HepG2 (cell line): Measurements from ENCODE around the gene RPL21. TPM values are rescaled to one million over a fixed set of nuclear protein-coding genes. Genes with fewer than 3 reads are reported as not detected.

Experiments
- ATAC-seq: fragments of 200-7000 bp; cut with Tn5 transposase; 3 replicates; pipeline ENCODE4 v1.9.1; 2020; ENCODE audit warnings: mild to moderate bottlenecking, moderate library complexity
- BruUV-seq: library from RNA; stranded (reverse); fragments of 400-500 nt; replicated peaks from 2 replicates; lab custom pipeline; 2021; lab: Mats Ljungman, UMichigan
- CTCF ChIA-PET: fragments of 300-600 bp; formaldehyde crosslinking; extraction: SDS; loops from one replicate; lab custom pipeline; 2021; ENCODE audit warnings: low total read pairs, inconsistent platforms, low intra/inter-chr PET ratio; lab: Yijun Ruan, JAX
- POLR2A ChIA-PET: fragments of 350-600 bp; sonication (Branson Sonifier 250); formaldehyde crosslinking; loops from one replicate; lab custom pipeline; 2020; ENCODE audit warnings: antibody characterized with exemption, inconsistent platforms; lab: Yijun Ruan, JAX
- DNase-seq: peaks from one replicate; pipeline ENCODE4 v3.0.0-alpha.2; 2015; ENCODE audit warnings: low spot score
- FAIRE-seq: peaks from 3 replicates; lab custom pipeline; 2011; peaks lifted over from hg19 to GRCh38; lab: Jason Lieb, UNC
- H2AFZ ChIP-seq: one replicate; pipeline ENCODE4 v1.6.1; 2011; ENCODE audit warnings: low read length, inconsistent platforms
- H3K27ac ChIP-seq: fragments of 300-600 bp; 3 replicates; pipeline ENCODE4 v1.8.0; 2011; ENCODE audit warnings: mixed run types, mild to moderate bottlenecking, mixed read lengths, low read length, inconsistent platforms; ENCODE audit not compliant: insufficient read depth; ENCODE audit errors: extremely low read length
- H3K27me3 ChIP-seq, 2 experiments: fragments of 200-600 bp in 1 of 2; 2 replicates in 1 of 2; 3 replicates in 1 of 2; pipeline versions ENCODE4 v1.6.0 to v1.8.0; 2011; ENCODE audit warnings: low read length in 2 of 2, mild to moderate bottlenecking in 2 of 2, moderate library complexity in 2 of 2, inconsistent platforms in 1 of 2; ENCODE audit not compliant: insufficient read depth in 2 of 2, control insufficient read depth in 1 of 2
- H3K36me3 ChIP-seq, 2 experiments: fragments of 200-600 bp in 1 of 2; replicated peaks in 1 of 2; 2 replicates in 1 of 2; 3 replicates in 1 of 2; pipeline versions ENCODE4 v1.5.1 to v1.8.0; 2011; ENCODE audit warnings: low read length in 2 of 2, inconsistent platforms in 1 of 2; ENCODE audit not compliant: insufficient read depth in 2 of 2, control insufficient read depth in 1 of 2
- H3K4me1 ChIP-seq: 2 replicates; pipeline ENCODE4 v1.5.1; 2012; ENCODE audit warnings: low read length, inconsistent platforms; ENCODE audit not compliant: insufficient read depth
- H3K4me2 ChIP-seq: 2 replicates; pipeline ENCODE4 v1.6.0; 2011; ENCODE audit warnings: low read depth, low read length, inconsistent platforms
- H3K4me3 ChIP-seq, 3 experiments: fragments of 200-600 bp in 1 of 3; sonication (generic), shearing (Covaris generic) in 1 of 3; replicated peaks in 1 of 3; 2 replicates each; pipeline ENCODE4 v1.5.1; 2011 to 2016; ENCODE audit warnings: low read length in 3 of 3, inconsistent platforms in 2 of 3, low read depth in 2 of 3, mild to moderate bottlenecking in 2 of 3, control low read depth in 1 of 3, mixed read lengths in 1 of 3; ENCODE audit not compliant: insufficient read depth in 1 of 3
- H3K79me2 ChIP-seq: one replicate; pipeline ENCODE4 v1.6.1; 2011; ENCODE audit warnings: low read length, inconsistent platforms; ENCODE audit not compliant: insufficient read depth
- H3K9ac ChIP-seq: 2 replicates; pipeline ENCODE4 v1.6.0; 2011; ENCODE audit warnings: mild to moderate bottlenecking, low read depth, low read length, inconsistent platforms; ENCODE audit not compliant: insufficient read depth
- H3K9me3 ChIP-seq: 2 replicates; pipeline ENCODE4 v1.5.1; 2012; ENCODE audit warnings: mild to moderate bottlenecking, low read length
- H4K20me1 ChIP-seq: 2 replicates; pipeline ENCODE4 v1.6.0; 2011; ENCODE audit warnings: inconsistent platforms, mild to moderate bottlenecking, low read length, moderate library complexity; ENCODE audit not compliant: insufficient read depth
- ATF1 ChIP-seq: IDR thresholded peaks from 2 replicates; pipeline ENCODE4 v1.6.1; 2016; ENCODE audit warnings: mild to moderate bottlenecking, control low read depth
- MXD4 ChIP-seq: IDR thresholded peaks from 2 replicates; pipeline ENCODE4 v1.6.1; 2016; ENCODE audit warnings: mild to moderate bottlenecking, missing biosample characterization, missing genetic modification reagents
- PAF1 ChIP-seq: IDR thresholded peaks from 2 replicates; pipeline ENCODE4 v1.6.1; 2016; ENCODE audit warnings: missing genetic modification reagents, missing compliant biosample characterization
- RBAK ChIP-seq: sonication (generic); formaldehyde crosslinking; IDR thresholded peaks from 2 replicates; pipeline ENCODE4 v1.5.1; 2020; ENCODE audit warnings: mild to moderate bottlenecking, missing genetic modification reagents
- SOX5 ChIP-seq: IDR thresholded peaks from 2 replicates; pipeline ENCODE4 v1.6.1; 2016; ENCODE audit warnings: borderline replicate concordance
- TP53 ChIP-seq: sonication (generic); formaldehyde crosslinking; conservative IDR thresholded peaks from 2 replicates; pipeline ENCODE4 v1.4.0; 2020; ENCODE audit warnings: missing genetic modification reagents
- ZNF850 ChIP-seq: sonication (generic); formaldehyde crosslinking; conservative IDR thresholded peaks from 2 replicates; pipeline ENCODE4 v1.9.0; 2021; ENCODE audit warnings: mild to moderate bottlenecking, missing genetic modification reagents
- WGBS: methylation state at CpG from one replicate; pipeline ENCODE4 v1.1.6; 2017; ENCODE audit warnings: low lambda C conversion rate; 5-methylcytosine and 5-hydroxymethylcytosine counted together
- in situ Hi-C: cut with HindIII; loops from 2 replicates; pipeline ENCODE4 v1.10.0; 2017; ENCODE audit warnings: low pct_unique_long_range_greater_than_20kb; ENCODE audit not compliant: extremely low pct_ligation_motif_present
- intact Hi-C: fragments of 100-400 bp; cut with micrococcal nuclease; formaldehyde crosslinking; loops from one replicate; pipeline ENCODE4 v1.10.0; 2022; ENCODE audit not compliant: unreplicated experiment
- polyA plus RNA-seq, 8 experiments: library from polyadenylated mRNA; depleted of rRNA in 3 of 8; stranded (reverse) in 7 of 8; unstranded in 1 of 8; fragments of >200 nt; fragmentation: Illumina TruSeq in 4 of 8; extraction: Trizol in 4 of 8; gene quantifications; 2 replicates each; pipeline versions ENCODE4 v1.2.1 to v1.2.3, GENCODE V29; 2011 to 2016; ENCODE audit warnings: low read depth in 4 of 8, missing spikeins in 1 of 8, mixed read lengths in 1 of 8; ENCODE audit not compliant: insufficient read depth in 1 of 8
- total RNA-seq, 5 experiments: library from RNA; depleted of rRNA; stranded (reverse); fragments of >200 nt; fragmentation: Illumina TruSeq; extraction: Trizol; gene quantifications; 2 replicates each; pipeline ENCODE4 v1.2.3, GENCODE V29; 2016; ENCODE audit warnings: low read depth in 1 of 5
- TF ChIP-seq, protein P1 (sequence below), 2 experiments: IDR thresholded peaks; 2 replicates each; pipeline ENCODE4 v1.6.1; 2011 to 2012; ENCODE audit warnings: low read length in 2 of 2, borderline replicate concordance in 1 of 2, low read depth in 1 of 2, mild to moderate bottlenecking in 1 of 2, moderate library complexity in 1 of 2
- TF ChIP-seq, protein P2 (sequence below): sonication (generic); formaldehyde crosslinking; IDR thresholded peaks from 2 replicates; pipeline ENCODE4 v1.9.0; 2021; ENCODE audit warnings: missing genetic modification reagents, borderline replicate concordance
- TF ChIP-seq, protein P3 (sequence below): sonication (generic); formaldehyde crosslinking; IDR thresholded peaks from 2 replicates; pipeline ENCODE4 v1.5.0; 2020; ENCODE audit warnings: missing genetic modification reagents
- TF ChIP-seq, protein P4 (sequence below): sonication (generic); formaldehyde crosslinking; IDR thresholded peaks from 2 replicates; pipeline ENCODE4 v1.8.0; 2022; ENCODE audit warnings: missing genetic modification reagents, mild to moderate bottlenecking, borderline replicate concordance
- TF ChIP-seq, protein P5 (sequence below): sonication (generic); formaldehyde crosslinking; IDR thresholded peaks from 2 replicates; pipeline ENCODE4 v1.5.1; 2020; ENCODE audit warnings: mild to moderate bottlenecking, missing genetic modification reagents, moderate library complexity
- TF ChIP-seq, protein P6 (sequence below): IDR thresholded peaks from 2 replicates; pipeline ENCODE4 v1.6.1; 2016; ENCODE audit warnings: low read depth
- TF ChIP-seq, protein P7 (sequence below): sonication (generic); formaldehyde crosslinking; IDR thresholded peaks from 2 replicates; pipeline ENCODE4 v1.8.1; 2023; ENCODE audit warnings: mild to moderate bottlenecking, missing genetic modification reagents, borderline replicate concordance

The RPL21 gene
- total and polyA plus RNA-seq, 2 of the 13 experiments (the other 11 are each of a cell fraction or from before 2014, with no cell fraction given): 1,234 to 1,261 TPM

DNA sequence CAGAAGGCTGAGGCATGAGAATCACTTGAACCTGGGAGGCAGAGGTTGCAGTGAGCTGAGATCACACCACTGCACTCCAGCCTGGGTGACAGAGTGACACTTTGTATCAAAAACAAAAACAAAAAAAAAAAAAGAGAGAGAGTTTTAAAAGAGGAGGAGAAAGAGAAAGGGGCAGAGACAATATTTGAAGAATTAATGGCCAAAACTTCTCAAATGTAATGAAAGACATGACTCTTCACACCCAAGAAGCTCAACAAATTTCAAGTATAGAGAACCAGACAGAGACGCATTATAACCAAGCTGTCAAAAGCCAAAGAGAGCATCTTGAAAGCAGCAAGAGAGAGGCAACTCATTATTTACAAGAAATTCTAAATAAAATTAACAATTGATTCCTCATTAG lies 42.8 kb upstream of the RPL21 start:
- DNase-seq: no peak
- POLR2A ChIA-PET: no interaction called here

More for the DNA sequence above, 42.8 kb upstream of the RPL21 start:
- no peak overlapping the region for H3K27ac ChIP-seq
- H3K36me3 ChIP-seq: no peaks in the 10 kb centered on the region
- CTCF ChIA-PET: no interaction called here
- in situ Hi-C loops: no loop called here
- H3K4me3 ChIP-seq: no peak overlapping the region
- no peaks in the 10 kb centered on the region for H4K20me1 ChIP-seq
- BruUV-seq: no TSS peak
- H3K9me3 ChIP-seq: no peaks in the 10 kb centered on the region
- FAIRE-seq (no peak), ATAC-seq (no peak)
- no peak overlapping the region for H2AFZ ChIP-seq
- WGBS: 89% methylated on average over 1 of the region's 1 CpG
- H3K9ac ChIP-seq: no peak overlapping the region
- intact Hi-C loops: no loop called here
- no peak overlapping the region for H3K4me2 ChIP-seq
- no peaks in the 10 kb centered on the region for H3K27me3 ChIP-seq
- H3K4me1 ChIP-seq: no peaks in the 10 kb centered on the region
- TF ChIP-seq SOX5 (CRISPR knock-in tag) (no peak), TP53 (CRISPR knock-in tag) (no peak), MXD4 (CRISPR knock-in tag) (no peak), PAF1 (CRISPR knock-in tag) (no peak), ZNF850 (CRISPR knock-in tag) (no peak), ATF1 (CRISPR knock-in tag) (no peak), RBAK (CRISPR knock-in tag) (no peak)
- TF ChIP-seq, protein P1, sequence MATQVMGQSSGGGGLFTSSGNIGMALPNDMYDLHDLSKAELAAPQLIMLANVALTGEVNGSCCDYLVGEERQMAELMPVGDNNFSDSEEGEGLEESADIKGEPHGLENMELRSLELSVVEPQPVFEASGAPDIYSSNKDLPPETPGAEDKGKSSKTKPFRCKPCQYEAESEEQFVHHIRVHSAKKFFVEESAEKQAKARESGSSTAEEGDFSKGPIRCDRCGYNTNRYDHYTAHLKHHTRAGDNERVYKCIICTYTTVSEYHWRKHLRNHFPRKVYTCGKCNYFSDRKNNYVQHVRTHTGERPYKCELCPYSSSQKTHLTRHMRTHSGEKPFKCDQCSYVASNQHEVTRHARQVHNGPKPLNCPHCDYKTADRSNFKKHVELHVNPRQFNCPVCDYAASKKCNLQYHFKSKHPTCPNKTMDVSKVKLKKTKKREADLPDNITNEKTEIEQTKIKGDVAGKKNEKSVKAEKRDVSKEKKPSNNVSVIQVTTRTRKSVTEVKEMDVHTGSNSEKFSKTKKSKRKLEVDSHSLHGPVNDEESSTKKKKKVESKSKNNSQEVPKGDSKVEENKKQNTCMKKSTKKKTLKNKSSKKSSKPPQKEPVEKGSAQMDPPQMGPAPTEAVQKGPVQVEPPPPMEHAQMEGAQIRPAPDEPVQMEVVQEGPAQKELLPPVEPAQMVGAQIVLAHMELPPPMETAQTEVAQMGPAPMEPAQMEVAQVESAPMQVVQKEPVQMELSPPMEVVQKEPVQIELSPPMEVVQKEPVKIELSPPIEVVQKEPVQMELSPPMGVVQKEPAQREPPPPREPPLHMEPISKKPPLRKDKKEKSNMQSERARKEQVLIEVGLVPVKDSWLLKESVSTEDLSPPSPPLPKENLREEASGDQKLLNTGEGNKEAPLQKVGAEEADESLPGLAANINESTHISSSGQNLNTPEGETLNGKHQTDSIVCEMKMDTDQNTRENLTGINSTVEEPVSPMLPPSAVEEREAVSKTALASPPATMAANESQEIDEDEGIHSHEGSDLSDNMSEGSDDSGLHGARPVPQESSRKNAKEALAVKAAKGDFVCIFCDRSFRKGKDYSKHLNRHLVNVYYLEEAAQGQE (IDR thresholded peaks at IDR 0.05; ENCODE audit: borderline replicate concordance in 1 of 2, low read depth in 1 of 2, low read length in 2 of 2): no peak
- TF ChIP-seq, protein P2, sequence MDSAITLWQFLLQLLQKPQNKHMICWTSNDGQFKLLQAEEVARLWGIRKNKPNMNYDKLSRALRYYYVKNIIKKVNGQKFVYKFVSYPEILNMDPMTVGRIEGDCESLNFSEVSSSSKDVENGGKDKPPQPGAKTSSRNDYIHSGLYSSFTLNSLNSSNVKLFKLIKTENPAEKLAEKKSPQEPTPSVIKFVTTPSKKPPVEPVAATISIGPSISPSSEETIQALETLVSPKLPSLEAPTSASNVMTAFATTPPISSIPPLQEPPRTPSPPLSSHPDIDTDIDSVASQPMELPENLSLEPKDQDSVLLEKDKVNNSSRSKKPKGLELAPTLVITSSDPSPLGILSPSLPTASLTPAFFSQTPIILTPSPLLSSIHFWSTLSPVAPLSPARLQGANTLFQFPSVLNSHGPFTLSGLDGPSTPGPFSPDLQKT (CRISPR knock-in tag): no peak
- TF ChIP-seq, protein P3, sequence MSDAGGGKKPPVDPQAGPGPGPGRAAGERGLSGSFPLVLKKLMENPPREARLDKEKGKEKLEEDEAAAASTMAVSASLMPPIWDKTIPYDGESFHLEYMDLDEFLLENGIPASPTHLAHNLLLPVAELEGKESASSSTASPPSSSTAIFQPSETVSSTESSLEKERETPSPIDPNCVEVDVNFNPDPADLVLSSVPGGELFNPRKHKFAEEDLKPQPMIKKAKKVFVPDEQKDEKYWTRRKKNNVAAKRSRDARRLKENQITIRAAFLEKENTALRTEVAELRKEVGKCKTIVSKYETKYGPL (CRISPR knock-in tag): no peak
- TF ChIP-seq, protein P4, sequence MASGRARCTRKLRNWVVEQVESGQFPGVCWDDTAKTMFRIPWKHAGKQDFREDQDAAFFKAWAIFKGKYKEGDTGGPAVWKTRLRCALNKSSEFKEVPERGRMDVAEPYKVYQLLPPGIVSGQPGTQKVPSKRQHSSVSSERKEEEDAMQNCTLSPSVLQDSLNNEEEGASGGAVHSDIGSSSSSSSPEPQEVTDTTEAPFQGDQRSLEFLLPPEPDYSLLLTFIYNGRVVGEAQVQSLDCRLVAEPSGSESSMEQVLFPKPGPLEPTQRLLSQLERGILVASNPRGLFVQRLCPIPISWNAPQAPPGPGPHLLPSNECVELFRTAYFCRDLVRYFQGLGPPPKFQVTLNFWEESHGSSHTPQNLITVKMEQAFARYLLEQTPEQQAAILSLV (CRISPR knock-in tag): no peak
- TF ChIP-seq, protein P5, sequence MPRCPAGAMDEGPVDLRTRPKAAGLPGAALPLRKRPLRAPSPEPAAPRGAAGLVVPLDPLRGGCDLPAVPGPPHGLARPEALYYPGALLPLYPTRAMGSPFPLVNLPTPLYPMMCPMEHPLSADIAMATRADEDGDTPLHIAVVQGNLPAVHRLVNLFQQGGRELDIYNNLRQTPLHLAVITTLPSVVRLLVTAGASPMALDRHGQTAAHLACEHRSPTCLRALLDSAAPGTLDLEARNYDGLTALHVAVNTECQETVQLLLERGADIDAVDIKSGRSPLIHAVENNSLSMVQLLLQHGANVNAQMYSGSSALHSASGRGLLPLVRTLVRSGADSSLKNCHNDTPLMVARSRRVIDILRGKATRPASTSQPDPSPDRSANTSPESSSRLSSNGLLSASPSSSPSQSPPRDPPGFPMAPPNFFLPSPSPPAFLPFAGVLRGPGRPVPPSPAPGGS: no peak
- TF ChIP-seq, protein P6, sequence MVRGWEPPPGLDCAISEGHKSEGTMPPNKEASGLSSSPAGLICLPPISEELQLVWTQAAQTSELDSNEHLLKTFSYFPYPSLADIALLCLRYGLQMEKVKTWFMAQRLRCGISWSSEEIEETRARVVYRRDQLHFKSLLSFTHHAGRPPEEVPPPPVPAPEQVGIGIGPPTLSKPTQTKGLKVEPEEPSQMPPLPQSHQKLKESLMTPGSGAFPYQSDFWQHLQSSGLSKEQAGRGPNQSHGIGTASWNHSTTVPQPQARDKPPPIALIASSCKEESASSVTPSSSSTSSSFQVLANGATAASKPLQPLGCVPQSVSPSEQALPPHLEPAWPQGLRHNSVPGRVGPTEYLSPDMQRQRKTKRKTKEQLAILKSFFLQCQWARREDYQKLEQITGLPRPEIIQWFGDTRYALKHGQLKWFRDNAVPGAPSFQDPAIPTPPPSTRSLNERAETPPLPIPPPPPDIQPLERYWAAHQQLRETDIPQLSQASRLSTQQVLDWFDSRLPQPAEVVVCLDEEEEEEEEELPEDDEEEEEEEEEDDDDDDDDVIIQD (CRISPR knock-in tag): no peak
- TF ChIP-seq, protein P7, sequence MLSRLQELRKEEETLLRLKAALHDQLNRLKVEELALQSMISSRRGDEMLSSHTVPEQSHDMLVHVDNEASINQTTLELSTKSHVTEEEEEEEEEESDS: no peak
- H3K79me2 ChIP-seq: no peaks in the 10 kb centered on the region
